Left ventricle myocardium inferior (tissue), 1 donor: ENCODE data around the gene ZFY. TPM values are rescaled to one million over a fixed set of nuclear protein-coding genes. Genes with fewer than 3 reads are reported as not detected.
"Not testable (repeated sequence)": the region's sequence is repeated elsewhere in the genome, so short reads cannot be mapped to it uniquely, and the experiment has no call there.

Experiments used
- DNase-seq: peaks from one replicate; pipeline ENCODE4 v3.0.0-alpha.2; 2020
- H3K27ac ChIP-seq: fragments of 200-600 bp; replicated peaks from 2 replicates; pipeline ENCODE4 v1.8.0; 2021
- H3K27me3 ChIP-seq: fragments of 200-600 bp; 2 replicates; pipeline ENCODE4 v1.8.0; 2021; ENCODE audit warnings: low read depth
- H3K36me3 ChIP-seq: fragments of 200-600 bp; 2 replicates; pipeline ENCODE4 v1.8.0; 2021
- H3K4me1 ChIP-seq: fragments of 200-600 bp; 2 replicates; pipeline ENCODE4 v1.8.0; 2021
- H3K4me3 ChIP-seq: fragments of 200-600 bp; 2 replicates; pipeline ENCODE4 v1.8.0; 2021; ENCODE audit warnings: mild to moderate bottlenecking, moderate library complexity
- H3K9me3 ChIP-seq: fragments of 200-600 bp; replicated peaks from 2 replicates; pipeline ENCODE4 v1.8.0; 2021
- CTCF ChIP-seq: fragments of 200-600 bp; IDR thresholded peaks from 2 replicates; pipeline ENCODE4 v1.8.0; 2021; ENCODE audit warnings: antibody characterized with exemption, mild to moderate bottlenecking, borderline replicate concordance
- intact Hi-C: fragments of 100-400 bp; cut with micrococcal nuclease; formaldehyde crosslinking; loops from one replicate; pipeline ENCODE4 v1.11.0; 2022
- total RNA-seq: library from RNA; stranded (reverse); fragmentation: NEBNext Ultra II Directional; extraction: Animal tissue kit (Norgen Biotek cat#: 25700); gene quantifications from one replicate; pipeline ENCODE4 v1.2.1, GENCODE V29; 2021
- donor health status: DM: no; HTN: yes; CAD: no; lungs with severe emphysema.

Gene ZFY
- total RNA-seq, 1 donor from 2014 or later = 10.7 TPM

- Histone ChIP-seq H3K9me3 (no peaks in the 10 kb centered on the region), H3K36me3 (peaks cover 17% of the 10 kb centered on the region), H3K4me1 (peaks cover 11% of the 10 kb centered on the region), H3K27ac (no peak overlapping the region), H3K4me3 (no peak overlapping the region), H3K27me3 (no peaks in the 10 kb centered on the region)
- TF ChIP-seq CTCF = no peak
- DNase-seq = no peak
- intact Hi-C loops = no loop called here
These were observed 37.5 kb downstream of the ZFY start for GRCh38 chrY:2972708-2973107.

- intact Hi-C loops = no loop called here
- H3K27me3 ChIP-seq = no peaks in the 10 kb centered on the region
- H3K4me1 ChIP-seq = peaks cover 11% of the 10 kb centered on the region
- H3K36me3 ChIP-seq = peaks cover 23% of the 10 kb centered on the region
- no peak overlapping the region for H3K4me3 ChIP-seq
- no peak overlapping the region for H3K27ac ChIP-seq
- TF ChIP-seq CTCF = no peak
- H3K9me3 ChIP-seq = no peaks in the 10 kb centered on the region
- DNase-seq = no peak
These were observed 38.0 kb downstream of the ZFY start for GRCh38 chrY:2973110-2973751.

- no peak overlapping the region for H3K4me3 ChIP-seq
- TF ChIP-seq CTCF = no peak
- H3K4me1 ChIP-seq = no peaks in the 10 kb centered on the region
- no peaks in the 10 kb centered on the region for H3K9me3 ChIP-seq
- intact Hi-C loops = no loop called here
- no peak overlapping the region for H3K27ac ChIP-seq
- H3K27me3 ChIP-seq = no peaks in the 10 kb centered on the region
- peaks cover 42% of the 10 kb centered on the region for H3K36me3 ChIP-seq
- DNase-seq = no peak
These were observed 44.1 kb downstream of the ZFY start for GRCh38 chrY:2979283-2979682.

- Histone ChIP-seq H3K27me3 (no peaks in the 10 kb centered on the region), H3K4me1 (no peaks in the 10 kb centered on the region), H3K27ac (no peak overlapping the region), H3K9me3 (no peaks in the 10 kb centered on the region), H3K36me3 (peaks cover 8% of the 10 kb centered on the region), H3K4me3 (no peak overlapping the region)
- TF ChIP-seq CTCF = no peak
- no peak for DNase-seq
- intact Hi-C loops = no loop called here
These were observed 49.3 kb downstream of the ZFY start for GRCh38 chrY:2984491-2984890.

- H3K36me3 ChIP-seq, intact Hi-C loops, H3K27me3 ChIP-seq, H3K4me3 ChIP-seq, H3K4me1 ChIP-seq, H3K27ac ChIP-seq, DNase-seq, H3K9me3 ChIP-seq: not testable (repeated sequence)
These were observed 52.0 kb downstream of the ZFY start for GRCh38 chrY:2987178-2987577.

- H3K9me3 ChIP-seq, H3K4me3 ChIP-seq, DNase-seq, H3K27me3 ChIP-seq, H3K27ac ChIP-seq, H3K4me1 ChIP-seq, H3K36me3 ChIP-seq, intact Hi-C loops: not testable (repeated sequence)
These were observed 62.2 kb downstream of the ZFY start for GRCh38 chrY:2997369-2997768.
